HG03571 (cell line): ENCODE data around the gene TASP1.
"Not testable (repeated sequence)": the region's sequence is repeated elsewhere in the genome, so short reads cannot be mapped to it uniquely, and the experiment has no call there.

Experiments
- ATAC-seq: cut with Tn5 transposase; IDR thresholded peaks from one replicate; pipeline ENCODE4 v1.9.1; 2021; ENCODE audit not compliant: unreplicated experiment

Gene TASP1

DNA sequence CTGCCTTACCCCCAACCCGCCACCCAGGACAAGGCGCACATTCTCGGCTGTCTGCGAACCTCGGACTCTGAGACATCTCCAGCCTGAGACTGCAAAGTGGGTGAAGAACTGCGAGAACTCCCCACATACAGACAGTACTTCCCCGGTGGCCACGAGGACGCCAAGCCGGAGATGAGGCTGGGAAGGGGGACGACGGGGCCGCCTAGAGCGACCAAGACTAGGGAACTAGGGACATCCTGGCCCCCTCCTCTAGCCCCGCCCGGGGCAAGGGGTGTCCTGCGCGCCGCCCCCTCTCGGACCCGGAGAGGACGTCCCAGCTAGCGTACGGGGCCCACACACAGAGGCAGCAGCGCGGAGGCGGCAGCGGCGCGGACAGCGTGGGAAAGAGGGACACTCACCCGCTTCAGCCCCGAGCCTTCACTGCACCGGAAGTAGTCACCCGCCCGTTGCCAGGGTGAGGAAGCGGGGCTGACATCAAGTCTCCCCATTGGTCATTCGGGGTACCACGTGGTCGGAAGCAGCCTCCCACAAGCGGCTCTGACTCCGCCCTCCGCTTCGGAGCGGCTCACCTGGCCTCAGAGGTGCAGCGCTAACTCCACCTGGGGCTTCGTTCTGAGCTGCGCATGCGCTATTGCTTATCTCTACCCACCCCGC is at the start of gene TASP1:
Gene TASP1, minus strand, starts transcription at position 437 of the 654 bp plus-strand sequence. CDS start 8,854 bp downstream, outside the sequence.
- peak; percentile 100 for ATAC-seq

DNA sequence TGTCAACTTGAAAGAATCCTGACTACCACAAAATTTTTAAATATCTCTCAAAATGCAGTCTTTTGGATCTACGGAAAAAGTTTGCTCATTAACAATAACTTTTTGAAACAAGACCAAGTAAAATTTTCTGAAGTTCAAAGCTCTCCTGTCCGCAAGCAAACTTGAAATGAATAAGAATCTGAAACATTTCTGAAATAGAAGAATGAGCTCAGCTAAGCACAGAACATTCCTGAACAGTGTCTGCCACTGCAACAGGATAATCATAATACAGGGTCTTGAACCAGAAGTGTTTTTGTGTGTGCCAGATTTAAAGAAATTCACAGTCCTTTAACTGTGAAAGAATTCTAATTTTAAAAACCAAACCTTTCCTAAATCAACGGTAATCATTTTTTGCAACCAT is 49.1 kb upstream of the TASP1 start:
- ATAC-seq: no peak

- no peak for ATAC-seq
Measured at GRCh38 chr20:13685623-13686022, 46.9 kb upstream of the TASP1 start.

DNA sequence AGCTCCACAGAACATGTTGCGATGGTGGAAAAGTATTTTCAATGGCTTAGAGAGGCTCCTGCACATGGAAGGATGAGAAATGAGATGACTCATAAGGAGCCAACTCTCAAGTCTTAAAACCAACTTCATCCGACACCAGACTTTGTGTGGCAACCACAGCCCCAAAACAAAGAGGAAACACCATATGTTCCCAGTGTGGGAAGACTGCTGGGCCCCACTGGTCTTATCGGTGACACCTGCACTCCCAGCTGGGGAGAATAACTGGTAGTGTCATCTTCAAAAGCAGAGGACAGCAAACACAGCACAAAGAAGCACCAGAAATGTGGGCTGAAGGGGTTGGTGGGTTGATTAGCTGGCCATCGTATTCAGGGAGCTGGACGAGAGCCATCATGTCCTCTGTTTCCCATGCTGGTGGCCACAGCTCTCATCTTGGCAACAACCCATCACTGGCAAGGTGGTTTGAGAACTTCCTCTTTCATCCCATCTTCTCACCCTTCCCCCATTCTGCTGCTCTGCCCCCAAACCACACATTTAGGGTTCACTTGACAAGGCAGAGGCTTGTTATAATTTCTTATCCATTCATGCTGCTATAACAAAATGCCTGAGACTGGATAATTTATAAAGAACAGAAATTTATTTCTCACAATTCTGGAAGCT is 46.0 kb upstream of the TASP1 start:
- peak; percentile 47 for ATAC-seq

GRCh38 chr20:13683833-13684232 is 45.1 kb upstream of the TASP1 start:
- ATAC-seq: no peak

- peak; percentile 71 for ATAC-seq
Measured at GRCh38 chr20:13681248-13682125, 42.8 kb upstream of the TASP1 start.

- no peak for ATAC-seq
Measured at GRCh38 chr20:13678944-13679343, 40.2 kb upstream of the TASP1 start.

- ATAC-seq: no peak
Measured at GRCh38 chr20:13677241-13677640, 38.5 kb upstream of the TASP1 start.

DNA sequence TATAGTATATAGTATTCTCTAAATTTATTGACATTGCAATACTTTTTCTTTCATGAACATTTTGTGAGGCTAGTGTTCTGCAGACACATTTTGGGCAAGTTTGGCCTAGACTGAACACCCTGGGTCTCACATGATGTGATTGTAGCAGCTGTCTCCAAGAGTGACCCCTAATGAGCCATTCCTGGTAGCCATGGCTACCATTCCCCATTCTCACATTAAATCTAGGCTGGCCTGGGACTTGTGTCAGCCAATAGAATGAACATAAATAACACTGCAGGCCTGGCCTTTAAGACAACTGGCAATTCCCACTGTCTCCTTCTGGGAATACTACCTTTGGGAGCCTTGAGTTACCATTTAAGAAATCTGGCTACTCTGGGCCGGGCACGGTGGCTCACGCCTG is 38.0 kb upstream of the TASP1 start:
- ATAC-seq: no peak

DNA sequence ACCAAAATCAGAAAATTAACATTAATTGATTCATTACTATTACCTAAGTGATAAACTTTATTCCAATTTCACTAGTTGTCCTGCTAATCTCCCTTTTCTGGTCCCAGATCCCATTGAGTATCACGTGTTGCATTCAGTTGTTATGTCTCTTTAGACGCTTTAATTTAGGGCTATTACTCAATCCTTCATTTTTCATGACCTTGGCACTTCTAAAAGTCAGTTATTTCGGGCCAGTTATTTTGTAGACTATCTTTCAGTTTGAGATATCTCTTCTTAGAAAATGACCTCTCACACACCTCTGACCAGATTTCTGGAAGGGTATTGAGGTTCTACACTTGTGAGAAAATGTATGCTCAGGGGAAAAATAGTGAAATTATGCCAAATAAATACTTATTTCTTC is 34.0 kb upstream of the TASP1 start:
- ATAC-seq: no peak

DNA sequence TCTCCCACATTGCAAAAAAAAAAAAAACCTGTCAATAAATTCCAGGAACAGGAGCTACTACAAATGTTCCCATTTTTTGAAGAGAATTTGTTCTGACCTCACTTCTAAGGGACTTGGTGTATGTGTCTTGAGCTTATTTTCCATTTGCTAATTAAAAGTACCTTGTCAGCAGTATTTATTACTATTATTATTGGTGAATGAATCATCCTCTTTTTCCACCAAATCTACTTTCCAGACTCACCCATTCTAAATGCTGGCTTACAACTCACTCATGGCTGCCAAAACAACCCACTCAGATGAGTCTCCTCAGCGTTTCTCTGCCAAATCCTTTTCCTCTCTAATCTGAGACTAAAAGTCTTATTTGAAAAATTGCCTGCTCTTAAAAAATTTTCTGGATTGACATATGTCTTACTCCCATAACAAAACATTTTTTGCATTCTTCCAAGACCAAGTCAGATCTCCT is 33.2 kb upstream of the TASP1 start:
- no peak for ATAC-seq

DNA sequence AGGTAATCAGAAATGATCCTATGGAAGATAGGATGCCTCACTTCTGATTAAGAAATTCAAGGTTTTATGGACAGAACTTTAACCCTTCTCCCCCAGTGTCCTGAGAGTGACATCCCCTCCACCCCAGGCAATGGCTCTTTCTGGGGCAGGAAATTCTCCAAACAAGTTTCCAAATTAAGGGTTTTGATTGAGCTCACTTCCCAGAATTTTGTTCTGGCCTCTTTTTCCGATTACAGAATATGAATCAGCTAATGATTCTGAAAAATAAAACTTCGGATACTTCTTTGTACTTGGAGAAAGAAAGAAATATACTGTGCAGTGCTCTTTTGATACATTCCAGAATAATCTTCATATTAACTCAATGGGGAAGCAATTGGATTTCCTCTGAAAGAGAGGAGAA is 32.8 kb upstream of the TASP1 start:
- ATAC-seq: no peak

- ATAC-seq: no peak
Measured at GRCh38 chr20:13670160-13670559, 31.4 kb upstream of the TASP1 start.

GRCh38 chr20:13665709-13666395 is 27.1 kb upstream of the TASP1 start:
- no peak for ATAC-seq

DNA sequence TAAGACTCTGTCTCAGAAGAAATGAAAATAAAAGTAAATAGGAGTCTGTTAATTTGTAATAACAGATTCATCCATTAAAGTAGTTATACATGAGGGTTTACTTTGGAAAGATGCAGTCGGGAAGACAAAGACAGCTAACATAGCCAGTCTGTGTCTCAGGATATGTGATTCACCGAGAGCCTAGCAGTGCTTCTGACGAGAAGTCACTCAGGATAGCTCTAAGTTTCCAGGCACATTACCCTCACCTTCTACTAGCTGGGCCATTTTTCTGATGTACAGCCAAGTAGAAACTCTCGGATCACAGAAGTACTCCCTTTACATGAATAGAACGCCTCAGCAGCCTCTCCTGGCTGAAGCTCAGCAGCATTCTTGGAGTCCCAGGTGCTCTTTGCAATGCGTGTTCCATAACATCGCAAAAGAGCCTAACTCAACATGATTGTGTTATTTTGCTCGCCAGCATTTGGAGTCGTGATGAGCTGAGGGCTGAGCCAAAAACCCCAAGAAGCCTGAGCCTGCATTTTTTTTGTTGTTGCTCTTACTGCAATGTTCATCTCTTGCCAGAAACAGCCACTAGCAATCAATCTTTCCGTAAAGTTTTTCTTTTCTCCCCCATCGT is 22.4 kb upstream of the TASP1 start:
- ATAC-seq: no peak

DNA sequence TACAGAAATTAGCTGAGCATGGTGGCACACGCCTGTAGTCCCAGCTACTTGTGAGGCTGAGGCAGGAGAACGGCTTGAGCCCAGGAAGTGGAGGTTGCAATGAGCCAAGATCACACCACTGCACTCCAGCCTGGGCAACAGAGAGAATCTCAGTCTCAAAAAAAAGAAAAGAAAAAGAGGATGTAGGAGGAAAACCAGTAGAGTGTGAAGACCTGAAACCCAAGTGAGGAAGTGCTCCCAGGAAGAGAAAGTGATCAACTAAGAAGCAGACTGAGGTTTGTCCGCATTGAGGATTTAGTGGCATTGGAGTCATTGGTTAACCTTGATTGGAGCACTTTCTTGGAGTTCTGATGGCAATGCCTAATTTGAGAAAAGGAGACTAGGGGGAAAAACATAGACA is 20.6 kb upstream of the TASP1 start:
- peak; percentile 94 for ATAC-seq

DNA sequence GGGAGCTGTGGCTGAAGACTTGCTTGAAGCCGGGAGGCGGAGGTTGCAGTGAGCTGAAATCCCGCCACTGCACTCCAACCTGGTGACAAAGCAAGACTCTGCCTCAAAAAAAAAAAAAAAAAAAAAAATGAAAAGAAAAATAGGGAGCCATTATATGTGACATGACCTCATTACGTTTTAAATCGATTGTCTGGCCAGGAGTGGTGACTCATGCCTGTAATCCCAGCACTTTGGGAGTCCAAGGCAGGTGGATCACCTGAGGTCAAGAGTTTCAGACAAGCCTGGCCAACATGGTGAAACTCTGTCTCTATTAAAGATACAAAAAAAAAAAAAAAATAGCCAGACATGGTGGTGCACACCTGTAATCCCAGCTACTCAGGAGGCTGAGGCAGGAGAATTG is 19.3 kb upstream of the TASP1 start:
- ATAC-seq: not testable (repeated sequence)

GRCh38 chr20:13656721-13657368 is 18.1 kb upstream of the TASP1 start:
- no peak for ATAC-seq

DNA sequence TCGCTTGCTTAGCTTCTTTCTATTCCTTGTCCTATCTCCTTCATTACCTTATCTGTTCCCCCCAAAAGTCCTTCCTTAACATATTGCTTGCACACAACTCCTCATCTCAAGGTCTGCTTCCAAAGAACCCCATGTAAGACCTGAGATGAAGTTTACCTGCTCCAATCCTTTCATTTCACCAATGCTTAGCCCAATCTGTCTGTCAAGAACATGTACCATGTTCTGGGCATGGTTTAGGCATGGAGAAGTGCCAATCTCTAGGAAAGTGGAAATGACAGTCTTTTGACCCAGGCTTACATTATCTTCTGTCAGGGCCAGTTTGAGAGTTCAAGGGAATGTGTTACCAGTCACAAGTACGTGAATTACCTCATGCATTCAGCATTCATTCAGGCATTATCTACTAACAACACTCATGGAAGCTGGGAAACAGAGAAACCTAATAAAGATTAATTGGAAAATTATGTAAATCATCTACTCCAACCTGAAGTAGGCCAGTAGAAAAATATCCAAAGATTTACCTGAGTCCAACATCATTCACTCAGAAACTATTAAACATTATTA is 15.8 kb upstream of the TASP1 start:
- ATAC-seq: no peak

GRCh38 chr20:13650474-13650873 is 11.7 kb upstream of the TASP1 start:
- ATAC-seq: no peak
